GM19193 (cell line): ENCODE data around the gene MAP3K4.

Source experiments
- POLR2A ChIP-seq: IDR thresholded peaks from 4 replicates; pipeline ENCODE4 v1.6.1; 2011; ENCODE audit not compliant: insufficient read depth, insufficient read length; ENCODE audit errors: extremely low read depth

MAP3K4 gene

DNA sequence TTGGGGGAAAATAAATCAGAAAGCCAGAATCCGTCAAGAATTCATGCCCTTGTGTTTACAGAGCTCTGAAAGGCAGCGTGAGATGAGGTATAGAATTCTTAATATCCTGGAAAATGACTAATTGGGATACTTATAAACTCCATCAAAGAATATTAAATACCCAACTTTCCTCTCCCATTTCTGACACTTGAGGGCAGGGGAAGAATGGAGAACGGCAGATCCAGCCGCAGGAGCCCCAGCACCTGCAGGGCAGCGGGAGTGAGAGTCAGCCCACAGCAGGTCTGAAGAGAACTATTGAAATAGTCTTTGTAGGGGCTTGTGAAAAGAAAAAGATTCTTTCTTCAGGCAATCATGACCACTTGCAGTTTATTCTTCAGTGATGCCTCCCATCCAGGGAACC is 175.1 kb downstream of the MAP3K4 start:
- TF ChIP-seq POLR2A: no peak
